Brain microvascular endothelial cell (primary cell): ENCODE data around the gene DGAT2.

Experiments
- DNase-seq: peaks from one replicate; pipeline ENCODE4 v3.0.0-alpha.2; 2020
- H3K27ac ChIP-seq: fragments of 250-450 bp; sonication (Bioruptor Pico); 2 replicates; pipeline ENCODE4 v1.5.1; 2020; ENCODE audit warnings: mild to moderate bottlenecking, moderate library complexity
- H3K27me3 ChIP-seq: fragments of 250-450 bp; sonication (Bioruptor Pico); replicated peaks from 2 replicates; pipeline ENCODE4 v1.5.1; 2020; ENCODE audit warnings: mild to moderate bottlenecking
- H3K36me3 ChIP-seq: fragments of 250-450 bp; sonication (Bioruptor Pico); replicated peaks from 2 replicates; pipeline ENCODE4 v1.5.1; 2020; ENCODE audit warnings: mild to moderate bottlenecking
- H3K4me3 ChIP-seq: 2 replicates; pipeline ENCODE4 v1.5.1; 2011; ENCODE audit warnings: low read depth, mild to moderate bottlenecking, control low read depth, low read length, moderate library complexity
- CTCF ChIP-seq: IDR thresholded peaks from 2 replicates; pipeline ENCODE4 v1.5.1; 2011; ENCODE audit warnings: low read depth, mild to moderate bottlenecking, moderate library complexity, low read length, control low read depth, inconsistent platforms; ENCODE audit errors: missing control alignments
- in situ Hi-C: cut with HindIII; loops from 2 replicates; pipeline ENCODE4 v1.10.0; 2017; ENCODE audit warnings: low sequenced_read_pairs, low pct_ligation_motif_present

The DGAT2 gene

GRCh38 chr11:75845324-75845723 lies 76.7 kb downstream of the DGAT2 start:
- DNase-seq = no peak
- in situ Hi-C loops = no loop called here
- TF ChIP-seq CTCF = no peak
- Histone ChIP-seq H3K27ac (no peak overlapping the region), H3K36me3 (no peaks in the 10 kb centered on the region), H3K4me3 (no peak overlapping the region), H3K27me3 (no peaks in the 10 kb centered on the region)

GRCh38 chr11:75849894-75850293 lies 81.3 kb downstream of the DGAT2 start:
- no peaks in the 10 kb centered on the region for H3K27me3 ChIP-seq
- H3K36me3 ChIP-seq = no peaks in the 10 kb centered on the region
- in situ Hi-C loops = no loop called here
- DNase-seq = no peak
- H3K27ac ChIP-seq = no peak overlapping the region
- TF ChIP-seq CTCF = no peak
- no peak overlapping the region for H3K4me3 ChIP-seq

- no peak overlapping the region for H3K4me3 ChIP-seq
- H3K27ac ChIP-seq = no peak overlapping the region
- H3K27me3 ChIP-seq = no peaks in the 10 kb centered on the region
- no peak for DNase-seq
- in situ Hi-C loops = no loop called here
- no peaks in the 10 kb centered on the region for H3K36me3 ChIP-seq
- no peak for TF ChIP-seq CTCF
Measured at GRCh38 chr11:75850787-75851186, 82.2 kb downstream of the DGAT2 start.
